ENCODE data around the gene FBN1. TPM values are rescaled to one million over a fixed set of nuclear protein-coding genes. Genes with fewer than 3 reads are reported as not detected.
A peak's percentile ranks its signal among the peaks of the same experiment; 100 is the strongest.

FBN1 gene
- total RNA-seq, 1 donor: 1,556 TPM

DNA sequence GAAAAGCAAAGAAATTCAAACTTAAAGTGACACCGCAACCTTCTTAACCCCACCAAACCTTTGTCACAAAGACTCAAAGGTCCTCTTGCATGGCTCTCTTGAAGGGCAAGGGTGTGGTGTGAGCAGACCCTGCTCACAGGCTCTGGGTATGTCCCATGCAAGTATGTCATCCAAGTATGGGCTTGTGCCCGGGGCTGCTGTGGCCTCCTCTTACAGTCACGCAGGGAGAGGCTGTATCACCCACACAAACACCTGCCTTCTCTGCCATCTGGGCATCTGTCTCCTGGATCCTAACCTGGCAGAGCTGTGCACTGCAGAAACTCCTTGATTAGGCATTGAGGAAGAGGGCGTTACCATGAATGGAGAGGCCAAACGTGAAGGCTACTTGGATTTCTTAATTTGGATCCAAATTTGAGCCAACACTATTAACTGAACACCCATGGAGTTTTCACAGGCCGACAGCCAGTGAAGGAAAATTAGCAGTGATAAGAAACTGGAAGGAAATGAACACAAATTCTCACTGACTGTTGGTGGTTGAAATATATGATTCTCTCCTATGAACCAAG, 167.6 kb downstream of the FBN1 start:
- H3K4me3 ChIP-seq (ENCODE audit: insufficient read depth, low read length): no peak overlapping the region
- TF ChIP-seq CTCF (IDR thresholded peaks at IDR 0.05; ENCODE audit: extremely low read depth, low read depth, low read length): no peak
- no peak overlapping the region for H2AFZ ChIP-seq (ENCODE audit: low read length)
- no peaks in the 10 kb centered on the region for H3K9me3 ChIP-seq (ENCODE audit: low read depth, low read length)
- no peaks in the 10 kb centered on the region for H4K20me1 ChIP-seq (ENCODE audit: insufficient read depth, low read length)
- DNase-seq (ENCODE audit: insufficient read length, low spot score, missing footprints): no peak
- H3K36me3 ChIP-seq (ENCODE audit: insufficient read depth, low read length): peaks cover 83% of the 10 kb centered on the region
- H3K27ac ChIP-seq (ENCODE audit: low read depth, low read length): peak overlapping the region; percentile 3
- H3K4me1 ChIP-seq (ENCODE audit: insufficient read depth, low read length): peaks cover 29% of the 10 kb centered on the region
- no peaks in the 10 kb centered on the region for H3K27me3 ChIP-seq (ENCODE audit: insufficient read depth, low read length)
- H3K4me2 ChIP-seq (ENCODE audit: insufficient read depth, low read length): no peak overlapping the region
- peaks cover 5% of the 10 kb centered on the region for H3K79me2 ChIP-seq (ENCODE audit: insufficient read depth, low read length)

- Histone ChIP-seq H3K79me2 (ENCODE audit: insufficient read depth, low read length) (peaks cover 13% of the 10 kb centered on the region), H3K4me3 (ENCODE audit: insufficient read depth, low read length) (no peak overlapping the region), H3K4me1 (ENCODE audit: insufficient read depth, low read length) (peaks cover 31% of the 10 kb centered on the region), H3K27ac (ENCODE audit: low read depth, low read length) (peak overlapping the region; percentile 15), H3K4me2 (ENCODE audit: insufficient read depth, low read length) (no peak overlapping the region), H3K9me3 (ENCODE audit: low read depth, low read length) (no peaks in the 10 kb centered on the region), H3K27me3 (ENCODE audit: insufficient read depth, low read length) (no peaks in the 10 kb centered on the region), H2AFZ (ENCODE audit: low read length) (no peak overlapping the region), H4K20me1 (ENCODE audit: insufficient read depth, low read length) (no peaks in the 10 kb centered on the region), H3K36me3 (ENCODE audit: insufficient read depth, low read length) (peaks cover 84% of the 10 kb centered on the region)
- no peak for TF ChIP-seq CTCF (IDR thresholded peaks at IDR 0.05; ENCODE audit: extremely low read depth, low read depth, low read length)
- no peak for DNase-seq (ENCODE audit: insufficient read length, low spot score, missing footprints)
These were observed 169.7 kb downstream of the FBN1 start for GRCh38 chr15:48475600-48476395.

- no peak overlapping the region for H2AFZ ChIP-seq (ENCODE audit: low read length)
- H3K9me3 ChIP-seq (ENCODE audit: low read depth, low read length): no peaks in the 10 kb centered on the region
- no peaks in the 10 kb centered on the region for H4K20me1 ChIP-seq (ENCODE audit: insufficient read depth, low read length)
- H3K4me2 ChIP-seq (ENCODE audit: insufficient read depth, low read length): no peak overlapping the region
- DNase-seq (ENCODE audit: insufficient read length, low spot score, missing footprints): no peak
- peaks cover 31% of the 10 kb centered on the region for H3K4me1 ChIP-seq (ENCODE audit: insufficient read depth, low read length)
- H3K36me3 ChIP-seq (ENCODE audit: insufficient read depth, low read length): peaks cover 83% of the 10 kb centered on the region
- H3K4me3 ChIP-seq (ENCODE audit: insufficient read depth, low read length): no peak overlapping the region
- H3K27me3 ChIP-seq (ENCODE audit: insufficient read depth, low read length): no peaks in the 10 kb centered on the region
- TF ChIP-seq CTCF (IDR thresholded peaks at IDR 0.05; ENCODE audit: extremely low read depth, low read depth, low read length): no peak
- peaks cover 11% of the 10 kb centered on the region for H3K79me2 ChIP-seq (ENCODE audit: insufficient read depth, low read length)
- no peak overlapping the region for H3K27ac ChIP-seq (ENCODE audit: low read depth, low read length)
These were observed 171.8 kb downstream of the FBN1 start for GRCh38 chr15:48473667-48474066.

DNA sequence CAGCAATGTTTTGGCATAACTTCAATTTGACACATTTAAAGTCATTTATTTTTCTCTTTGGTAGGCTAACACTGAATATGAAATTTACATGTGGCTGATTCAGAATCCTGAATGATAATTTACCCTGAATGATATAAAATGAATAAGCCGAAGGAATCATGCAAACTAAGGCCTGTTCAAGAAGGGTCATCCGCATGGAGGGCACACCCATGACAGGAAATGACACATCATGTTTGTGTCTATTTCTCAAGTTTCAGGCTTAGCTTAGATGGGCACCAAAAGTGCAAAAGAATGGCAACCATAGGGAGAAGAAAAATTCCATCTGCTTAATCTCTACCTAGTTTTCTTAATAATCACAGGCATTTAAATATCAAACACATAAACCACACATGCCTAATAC, 172.8 kb downstream of the FBN1 start:
- peaks cover 31% of the 10 kb centered on the region for H3K4me1 ChIP-seq (ENCODE audit: insufficient read depth, low read length)
- TF ChIP-seq CTCF (IDR thresholded peaks at IDR 0.05; ENCODE audit: extremely low read depth, low read depth, low read length): no peak
- H3K4me2 ChIP-seq (ENCODE audit: insufficient read depth, low read length): no peak overlapping the region
- no peak overlapping the region for H3K4me3 ChIP-seq (ENCODE audit: insufficient read depth, low read length)
- peaks cover 11% of the 10 kb centered on the region for H3K79me2 ChIP-seq (ENCODE audit: insufficient read depth, low read length)
- peak overlapping the region; percentile 61 for H3K27ac ChIP-seq (ENCODE audit: low read depth, low read length)
- no peak overlapping the region for H2AFZ ChIP-seq (ENCODE audit: low read length)
- no peak for DNase-seq (ENCODE audit: insufficient read length, low spot score, missing footprints)
- no peaks in the 10 kb centered on the region for H3K27me3 ChIP-seq (ENCODE audit: insufficient read depth, low read length)
- H4K20me1 ChIP-seq (ENCODE audit: insufficient read depth, low read length): no peaks in the 10 kb centered on the region
- no peaks in the 10 kb centered on the region for H3K9me3 ChIP-seq (ENCODE audit: low read depth, low read length)
- peaks cover 82% of the 10 kb centered on the region for H3K36me3 ChIP-seq (ENCODE audit: insufficient read depth, low read length)
